T-helper 2 cell treated with Interferon-gamma antibody and Interleukin-4, amounts not matched to agents 100 ng/mL and 5 ng/mL, for 36 hours (primary cell): ENCODE measurements around the gene DGAT2. TPM values are rescaled to one million over a fixed set of nuclear protein-coding genes. Genes with fewer than 3 reads are reported as not detected.

Experiments
- intact Hi-C: fragments of 100-400 bp; cut with micrococcal nuclease; formaldehyde crosslinking; loops from one replicate; pipeline ENCODE4 v1.15.1; 2023
- total RNA-seq: library from RNA; stranded (reverse); gene quantifications from 2 replicates; pipeline ENCODE4 v1.2.3, GENCODE V29; 2022

The DGAT2 gene
- total RNA-seq, 1 donor from 2014 or later = 1.9 TPM

DNA sequence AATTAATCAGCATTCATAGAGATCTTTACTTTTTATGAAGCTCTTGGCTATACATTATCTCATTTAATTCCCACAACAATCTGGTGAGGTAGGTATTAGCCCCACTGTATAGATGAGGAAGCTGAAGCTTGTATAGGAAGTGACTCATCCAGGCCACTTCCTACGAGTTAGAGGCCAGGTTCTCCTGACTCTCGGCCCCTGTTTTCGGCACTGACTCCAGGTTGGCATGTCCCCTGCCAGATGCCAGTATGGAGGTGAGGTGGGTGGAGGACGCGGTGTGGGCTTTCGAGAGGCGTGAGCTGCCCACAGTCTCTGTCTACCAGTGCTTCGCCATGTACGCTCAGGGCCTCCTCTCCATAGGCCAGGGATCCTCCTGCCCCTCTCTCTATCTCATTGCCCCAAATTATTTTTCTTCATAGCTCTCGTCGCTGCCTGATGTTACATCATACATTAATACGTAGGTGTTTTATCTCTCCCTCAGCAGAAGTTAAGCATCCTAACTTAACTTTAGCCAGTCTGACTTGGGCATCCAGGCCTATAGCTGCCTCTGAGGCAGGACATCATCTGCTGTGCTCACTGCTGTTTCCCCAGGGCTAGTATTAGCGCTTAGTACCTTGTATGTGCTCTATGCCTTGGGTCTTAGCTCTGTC lies 9.0 kb downstream of the DGAT2 start:
- intact Hi-C loops = no loop called here

DNA sequence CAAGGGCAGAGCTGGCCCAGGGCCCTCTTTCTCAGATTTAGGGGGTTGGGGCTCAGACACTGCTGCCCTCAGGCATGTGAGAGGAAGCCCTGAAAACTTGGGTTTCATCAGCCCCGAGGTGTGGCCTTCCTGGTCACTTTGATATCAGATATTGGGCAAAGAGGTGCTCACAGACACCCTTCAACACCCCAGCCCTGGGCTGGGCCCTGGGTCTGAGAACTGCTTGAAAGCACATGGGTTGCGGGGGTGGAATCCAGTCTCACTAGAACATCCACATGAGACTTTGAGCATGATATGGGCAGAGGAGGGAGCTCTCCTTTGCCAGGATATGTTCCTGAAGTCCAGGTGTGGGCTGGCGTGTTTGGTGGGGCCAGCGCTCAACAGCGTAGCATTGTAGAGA lies 10.4 kb downstream of the DGAT2 start:
- intact Hi-C loops = no loop called here

DNA sequence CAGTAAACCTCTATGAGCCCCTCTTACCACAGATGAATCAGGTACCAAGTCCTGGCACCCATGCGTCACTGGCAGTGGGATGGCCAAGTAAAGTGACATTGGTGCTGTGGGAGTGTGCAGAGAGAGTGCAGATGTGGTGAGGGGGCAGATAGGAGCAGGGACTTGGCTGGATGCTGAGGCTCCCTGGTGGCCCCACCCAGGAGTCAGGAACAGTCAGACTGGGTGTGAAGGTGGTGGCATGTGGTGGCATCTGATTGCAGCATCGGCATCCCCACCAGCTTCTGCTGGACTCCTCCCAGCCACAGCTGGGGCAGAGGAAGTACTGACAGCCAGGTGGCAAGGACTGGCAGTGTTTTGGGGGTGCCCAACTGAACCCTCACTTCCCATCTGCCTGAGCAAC lies 11.4 kb downstream of the DGAT2 start:
- intact Hi-C loops = no loop called here

DNA sequence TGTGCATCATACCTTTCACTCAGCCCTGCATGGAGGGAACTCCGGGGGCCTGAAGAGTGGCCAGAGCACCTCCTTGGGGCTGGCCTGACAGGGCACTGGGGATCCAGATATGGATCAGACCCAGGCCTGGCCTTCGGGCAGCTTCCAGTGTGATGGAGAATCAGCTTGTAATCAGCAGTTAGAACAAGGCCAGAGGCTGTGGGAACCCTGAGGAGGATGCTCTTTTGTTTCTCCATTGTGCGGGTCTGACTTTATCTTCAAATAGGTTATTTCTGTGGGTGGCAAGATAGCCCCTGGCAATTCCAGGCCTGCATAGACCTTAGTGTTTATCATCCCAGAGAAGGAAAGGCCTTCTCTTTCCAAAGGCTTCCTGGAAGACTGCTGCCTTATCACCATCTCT lies 12.3 kb downstream of the DGAT2 start:
- intact Hi-C loops = no loop called here

DNA sequence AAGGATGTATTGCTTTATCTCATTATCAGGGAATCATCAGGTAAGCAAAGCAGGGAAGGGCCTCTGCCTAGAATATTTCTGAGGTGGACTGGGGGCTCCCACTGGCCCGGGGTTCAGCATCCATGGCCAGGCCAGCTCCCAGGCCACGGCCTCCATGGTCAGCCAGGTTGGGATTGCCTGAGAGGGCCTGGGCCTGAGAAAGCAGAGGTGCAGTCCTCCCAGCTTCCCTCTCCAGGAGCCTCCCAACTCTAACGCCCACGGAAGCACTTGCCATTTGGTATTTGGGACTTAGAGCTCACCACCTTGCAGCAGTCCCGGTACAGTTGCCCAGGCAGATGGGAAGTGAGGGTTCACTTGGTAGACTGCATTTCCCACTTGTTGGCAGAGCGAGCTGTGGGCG lies 12.7 kb downstream of the DGAT2 start:
- intact Hi-C loops = no loop called here

DNA sequence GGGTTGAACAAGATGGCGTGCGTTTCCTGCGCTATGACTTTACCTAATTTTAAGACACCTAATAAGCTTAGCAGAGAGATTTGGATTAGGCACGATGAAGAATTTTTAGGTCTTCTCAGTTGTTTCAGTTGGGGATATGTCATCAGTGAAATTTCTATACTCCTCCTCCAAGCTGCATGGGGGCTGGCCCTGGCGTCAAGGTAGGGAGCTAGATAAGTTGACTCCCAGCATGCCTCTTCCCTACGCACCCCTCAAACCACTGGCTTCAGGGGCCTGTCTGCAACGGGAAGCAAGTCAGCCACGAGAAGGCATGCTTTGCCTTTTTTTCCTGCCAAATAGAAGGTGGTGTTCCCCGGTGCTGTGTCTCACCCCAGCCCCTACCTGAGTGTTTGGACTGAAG lies 13.3 kb downstream of the DGAT2 start:
- intact Hi-C loops = no loop called here

GRCh38 chr11:75782540-75783263 lies 14.1 kb downstream of the DGAT2 start:
- intact Hi-C loops = no loop called here

DNA sequence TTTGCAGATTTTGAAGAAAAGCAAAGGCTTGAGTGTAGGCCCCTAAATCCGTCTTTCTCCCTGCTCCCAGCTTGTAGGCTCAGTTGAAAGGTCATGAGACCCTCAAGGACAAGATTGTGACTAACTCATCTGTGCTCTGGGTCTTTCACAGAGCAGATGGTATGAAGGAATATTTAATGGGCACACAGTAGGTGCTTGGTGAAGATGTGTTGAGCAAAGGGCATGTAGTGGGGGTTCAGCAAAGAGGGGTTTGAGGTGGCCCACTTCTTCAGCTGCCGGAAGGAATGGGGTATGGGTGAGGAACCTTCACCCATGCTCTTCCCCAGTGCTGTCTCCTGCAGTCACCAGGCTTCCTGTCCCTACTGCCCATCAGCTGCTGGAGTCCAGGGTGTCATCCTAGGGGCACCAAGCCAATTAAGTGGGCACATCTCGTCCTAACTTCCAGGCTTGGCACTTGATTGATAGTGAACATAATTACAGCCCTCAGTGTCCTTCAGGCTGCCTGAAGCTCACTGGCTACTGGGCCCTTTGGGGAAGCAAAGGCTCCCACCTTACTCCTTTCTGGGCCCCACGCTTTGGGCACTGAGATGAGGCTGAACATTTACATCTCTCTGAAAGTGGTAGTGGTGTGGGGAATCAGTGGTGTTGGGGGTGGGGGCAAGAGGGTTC lies 15.0 kb downstream of the DGAT2 start:
- intact Hi-C loops = no loop called here

- intact Hi-C loops = no loop called here
Measured at GRCh38 chr11:75784085-75784478, 15.5 kb downstream of the DGAT2 start.

- intact Hi-C loops = no loop called here
Measured at GRCh38 chr11:75784506-75784905, 15.9 kb downstream of the DGAT2 start.

- intact Hi-C loops = no loop called here
Measured at GRCh38 chr11:75785187-75785586, 16.6 kb downstream of the DGAT2 start.

DNA sequence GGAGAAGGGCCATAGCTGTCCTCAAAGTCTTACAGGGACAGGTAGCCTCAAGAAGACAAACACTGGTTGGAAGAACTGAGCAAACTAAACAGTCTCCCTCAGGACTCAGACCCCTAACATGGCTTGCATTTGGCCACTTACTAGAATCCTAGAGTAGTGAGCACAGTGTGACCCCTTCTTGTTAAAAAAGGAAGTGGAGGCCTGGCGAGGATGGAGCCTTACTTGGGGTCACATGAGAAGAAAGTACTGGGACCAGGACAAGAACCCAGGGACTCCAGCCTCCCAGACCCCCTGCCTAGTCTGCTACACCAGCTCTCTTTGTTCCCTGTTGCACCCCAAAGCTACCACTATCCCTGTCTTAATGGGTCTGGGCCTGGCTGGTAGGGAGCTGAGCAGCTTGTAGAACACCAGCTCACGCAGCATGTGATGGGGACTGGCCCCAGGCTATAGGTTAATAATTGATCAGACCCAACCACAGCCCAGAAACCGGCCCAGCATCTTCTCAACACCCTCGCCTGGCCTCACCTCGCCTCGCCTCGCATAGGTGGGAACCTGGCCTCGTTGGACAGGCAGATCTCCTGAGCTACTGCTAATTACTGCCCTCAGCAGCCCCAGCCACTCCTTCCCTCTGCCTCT lies 17.6 kb downstream of the DGAT2 start:
- intact Hi-C loops = no loop called here

GRCh38 chr11:75789521-75789920 lies 20.9 kb downstream of the DGAT2 start:
- intact Hi-C loops = no loop called here

GRCh38 chr11:75790986-75791385 lies 22.4 kb downstream of the DGAT2 start:
- intact Hi-C loops = no loop called here

- intact Hi-C loops = no loop called here
Measured at GRCh38 chr11:75792127-75792731, 23.7 kb downstream of the DGAT2 start.

- intact Hi-C loops = no loop called here
Measured at GRCh38 chr11:75792997-75793800, 24.6 kb downstream of the DGAT2 start.

DNA sequence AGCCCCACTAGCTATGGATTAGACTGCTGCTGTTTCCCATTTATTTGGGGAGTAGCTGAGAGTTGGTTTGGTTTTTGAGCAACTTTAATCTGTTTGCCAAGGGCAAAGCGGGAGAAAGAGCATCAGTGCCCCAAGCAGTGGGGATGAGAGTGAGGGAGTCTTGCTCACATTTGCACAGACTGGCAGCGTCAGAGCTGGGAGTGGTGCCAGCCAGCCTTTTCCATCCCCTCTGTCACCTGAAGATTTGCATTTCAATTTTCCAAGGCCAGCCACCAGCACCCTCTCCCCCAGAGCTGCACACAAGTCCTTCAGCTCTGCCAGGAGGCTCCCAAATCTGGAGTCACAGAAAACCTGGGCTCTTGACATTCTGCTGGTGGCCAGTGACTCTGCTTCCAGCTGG lies 25.4 kb downstream of the DGAT2 start:
- intact Hi-C loops = no loop called here

GRCh38 chr11:75795276-75796090 lies 26.9 kb downstream of the DGAT2 start:
- intact Hi-C loops = no loop called here

DNA sequence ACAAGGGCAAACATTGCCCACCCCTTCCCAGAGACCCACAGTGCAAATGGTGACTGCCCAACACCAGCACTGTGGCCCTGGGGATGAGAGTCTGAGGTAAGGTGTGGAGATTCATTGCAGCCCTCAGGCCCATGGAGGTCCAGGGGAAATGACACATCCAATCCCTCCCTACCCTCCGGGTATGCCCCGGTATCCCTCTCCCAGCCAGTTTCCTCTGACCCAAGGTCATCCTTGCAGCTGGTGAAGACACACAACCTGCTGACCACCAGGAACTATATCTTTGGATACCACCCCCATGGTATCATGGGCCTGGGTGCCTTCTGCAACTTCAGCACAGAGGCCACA lies 27.5 kb downstream of the DGAT2 start:
- intact Hi-C loops = no loop called here

DNA sequence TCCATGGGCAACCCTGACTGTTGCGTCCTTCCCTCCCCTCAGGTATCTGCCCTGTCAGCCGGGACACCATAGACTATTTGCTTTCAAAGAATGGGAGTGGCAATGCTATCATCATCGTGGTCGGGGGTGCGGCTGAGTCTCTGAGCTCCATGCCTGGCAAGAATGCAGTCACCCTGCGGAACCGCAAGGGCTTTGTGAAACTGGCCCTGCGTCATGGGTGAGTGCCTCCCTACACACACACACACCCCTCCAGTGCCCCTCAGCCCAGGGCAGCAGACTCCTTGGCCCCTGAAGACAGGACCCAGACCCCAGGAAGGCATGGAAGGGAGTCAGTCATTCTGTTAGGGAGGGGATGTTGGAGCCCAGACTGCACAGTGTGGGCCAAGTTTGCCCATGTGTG lies 28.5 kb downstream of the DGAT2 start:
- intact Hi-C loops = no loop called here
